HTERT RPE-1 (cell line): ENCODE results near the gene MED19.
"Not testable (repeated sequence)": the region's sequence is repeated elsewhere in the genome, so short reads cannot be mapped to it uniquely, and the experiment has no call there.

ENCODE experiments used
- in situ Hi-C: fragments of 300-500 bp; cut with MboI; formaldehyde crosslinking; loops from 4 replicates; pipeline ENCODE4 v1.14.3; 2020; ENCODE audit warnings: low sequenced_read_pairs

MED19 gene, protein sequence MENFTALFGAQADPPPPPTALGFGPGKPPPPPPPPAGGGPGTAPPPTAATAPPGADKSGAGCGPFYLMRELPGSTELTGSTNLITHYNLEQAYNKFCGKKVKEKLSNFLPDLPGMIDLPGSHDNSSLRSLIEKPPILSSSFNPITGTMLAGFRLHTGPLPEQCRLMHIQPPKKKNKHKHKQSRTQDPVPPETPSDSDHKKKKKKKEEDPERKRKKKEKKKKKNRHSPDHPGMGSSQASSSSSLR

DNA sequence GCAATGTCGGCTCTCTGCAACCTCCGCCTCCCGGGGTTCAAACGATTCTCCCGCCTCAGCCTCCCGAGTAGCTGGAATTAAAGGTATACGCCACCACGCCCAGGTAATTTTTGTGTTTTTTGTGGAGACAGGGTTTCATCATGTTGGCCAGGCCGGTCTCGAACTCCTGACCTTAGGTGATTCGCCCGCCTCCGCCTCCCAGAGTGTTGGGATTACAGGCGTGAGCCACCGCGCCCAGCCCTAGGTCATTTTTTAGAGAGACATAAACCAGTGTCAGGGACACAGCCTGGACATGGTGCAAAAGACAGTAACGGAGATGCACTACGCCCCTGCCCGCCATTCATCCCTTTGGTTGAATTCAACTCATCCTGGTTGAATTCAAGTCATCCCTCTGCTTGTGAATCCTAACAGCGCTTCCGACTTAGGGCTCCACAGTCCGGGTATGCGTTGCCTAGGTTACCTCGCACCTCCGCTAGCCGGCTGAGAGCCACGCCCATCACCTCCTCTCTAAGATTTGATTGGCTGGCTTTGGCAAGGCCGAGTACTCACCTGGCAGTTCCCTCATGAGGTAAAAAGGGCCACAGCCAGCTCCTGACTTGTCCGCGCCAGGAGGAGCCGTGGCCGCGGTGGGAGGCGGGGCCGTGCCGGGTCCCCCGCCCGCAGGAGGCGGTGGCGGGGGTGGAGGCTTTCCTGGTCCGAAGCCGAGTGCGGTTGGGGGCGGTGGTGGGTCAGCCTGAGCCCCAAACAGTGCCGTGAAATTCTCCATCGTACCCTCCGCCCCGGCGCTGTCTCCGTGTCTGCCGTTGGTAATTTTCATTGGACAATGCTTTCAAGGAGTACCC, at the start of gene MED19:
Gene MED19, minus strand, starts transcription at position 802 of the 842 bp plus-strand sequence. Its CDS starts 36 bp downstream, at position 766.
- in situ Hi-C loops = no loop called here

DNA sequence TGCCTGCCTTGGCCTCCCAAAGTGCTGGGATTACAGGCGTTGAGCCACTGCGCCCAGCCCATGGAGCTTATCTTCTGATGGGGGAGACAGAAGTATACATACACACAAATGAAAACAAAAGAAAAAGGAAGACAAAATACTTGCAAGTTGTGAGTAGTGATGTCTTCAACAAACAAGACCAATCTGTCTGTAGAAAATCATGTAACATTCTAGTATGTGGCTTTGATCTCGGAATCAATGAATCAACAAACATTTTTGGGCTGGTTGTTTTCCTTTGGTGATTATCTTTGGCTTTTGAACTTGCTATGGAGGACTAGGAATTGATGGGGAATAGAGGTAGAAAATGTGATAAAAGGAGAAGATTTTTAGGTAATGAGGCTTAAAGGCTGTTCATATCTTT, 46.2 kb upstream of the MED19 start:
- in situ Hi-C loops = no loop called here

DNA sequence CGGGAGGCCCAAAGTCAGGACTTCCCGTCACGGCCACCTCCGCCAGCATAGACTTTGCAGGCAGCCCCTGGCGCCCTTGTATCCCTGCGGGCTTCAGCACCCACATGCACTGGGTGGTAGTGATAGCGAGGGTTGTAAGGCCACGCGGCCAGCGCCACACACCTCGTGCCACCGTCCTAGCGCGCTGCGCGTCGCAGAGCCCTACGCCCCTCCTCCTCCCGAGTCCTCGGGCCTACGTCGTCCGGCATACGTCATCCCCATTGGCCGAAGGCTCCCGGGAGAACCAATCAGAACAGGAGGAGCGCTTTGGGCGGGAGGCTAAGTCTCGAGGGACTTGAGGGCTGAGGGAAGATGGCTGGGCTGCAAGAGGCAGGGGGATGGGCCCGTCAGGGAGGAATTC, 40.9 kb upstream of the MED19 start:
- in situ Hi-C loops = no loop called here

DNA sequence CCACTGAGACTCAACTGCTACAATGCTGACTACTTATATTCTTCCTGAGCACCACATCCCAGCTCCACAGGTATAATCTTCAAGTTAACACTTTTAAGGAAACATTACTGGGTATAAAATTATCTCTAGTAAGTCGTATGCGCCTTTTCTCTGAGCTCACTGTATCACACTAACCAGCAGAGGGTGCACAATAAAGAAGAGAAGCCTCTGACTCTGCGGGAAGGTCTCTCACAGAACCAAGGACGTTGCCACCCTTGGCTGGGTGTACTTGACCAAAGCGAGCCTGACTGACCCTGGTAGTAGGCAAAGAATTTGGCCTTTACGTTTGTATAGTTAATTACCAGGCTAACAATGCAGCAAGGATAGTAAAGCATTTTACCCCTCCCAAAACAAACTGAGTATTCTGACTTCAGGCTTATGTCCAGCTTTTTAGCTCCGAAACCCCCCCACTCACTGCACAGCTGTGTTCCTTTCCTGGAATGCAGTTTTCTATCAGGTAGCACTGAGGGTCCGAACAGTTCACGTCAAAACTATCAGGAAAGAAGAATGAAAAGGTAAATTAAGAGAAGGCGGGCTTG, 39.8 kb upstream of the MED19 start, which contains the start of gene BTBD18:
Gene BTBD18, minus strand, starts transcription at position 144 of the 578 bp plus-strand sequence. CDS start 631 bp downstream, outside the sequence.
- in situ Hi-C loops = no loop called here

DNA sequence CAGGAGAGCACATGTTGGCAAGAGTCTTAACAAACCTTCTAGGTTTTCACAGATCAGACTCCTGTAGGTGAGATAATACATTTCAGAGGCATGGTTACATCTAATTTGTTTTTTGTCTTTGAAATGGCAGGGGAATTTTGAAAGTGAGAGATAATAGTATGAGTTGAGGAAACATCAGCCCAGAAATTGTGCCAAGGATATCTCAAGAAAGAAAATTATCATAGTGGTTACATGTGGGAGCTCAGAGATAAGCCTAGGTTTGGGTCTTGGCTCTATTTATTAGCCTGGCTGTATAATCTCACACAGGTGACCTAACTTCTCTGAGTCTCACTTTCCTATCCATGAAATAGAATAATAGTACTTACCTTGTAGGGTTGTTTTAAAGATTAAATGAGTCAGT, 39.2 kb upstream of the MED19 start:
- in situ Hi-C loops = no loop called here

DNA sequence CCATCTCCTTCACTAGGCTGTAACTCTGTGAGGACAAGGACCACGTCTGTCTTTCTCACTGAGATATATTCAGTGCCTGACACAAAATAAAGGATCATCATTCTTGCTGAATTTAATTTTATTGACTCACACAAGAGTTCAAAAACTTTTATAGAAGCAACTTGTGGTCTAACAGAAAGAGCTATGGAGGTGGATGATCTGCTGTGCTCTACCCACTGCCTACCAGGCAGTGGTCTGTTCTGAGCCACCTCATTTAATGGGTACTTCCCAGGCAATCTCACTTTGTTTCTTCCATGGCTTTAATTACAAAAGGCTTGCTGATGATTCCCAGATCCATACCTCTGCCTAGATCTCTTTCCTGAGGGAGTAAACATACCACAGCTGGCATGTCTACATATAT, 34.9 kb upstream of the MED19 start:
- in situ Hi-C loops = no loop called here

DNA sequence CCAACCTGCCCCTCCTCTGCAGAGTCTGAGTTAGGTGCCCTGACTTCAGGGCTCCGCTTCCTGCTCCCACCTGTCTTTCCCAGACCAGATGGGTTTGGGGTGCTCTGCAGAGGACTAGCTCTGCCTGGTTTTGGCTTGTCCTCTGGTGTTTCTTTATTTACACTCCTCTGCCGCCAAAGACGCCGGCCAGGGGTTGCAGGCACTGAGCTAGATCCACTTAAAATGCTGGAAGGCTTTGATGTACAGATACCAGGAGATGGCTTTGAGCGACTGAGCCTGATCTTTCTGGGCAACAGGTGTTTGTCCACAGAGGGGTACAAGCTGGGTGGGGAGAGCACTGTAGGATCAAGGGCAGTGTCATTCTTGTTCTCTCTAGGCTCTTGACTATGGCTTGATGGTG, 33.2 kb upstream of the MED19 start:
- in situ Hi-C loops = no loop called here

DNA sequence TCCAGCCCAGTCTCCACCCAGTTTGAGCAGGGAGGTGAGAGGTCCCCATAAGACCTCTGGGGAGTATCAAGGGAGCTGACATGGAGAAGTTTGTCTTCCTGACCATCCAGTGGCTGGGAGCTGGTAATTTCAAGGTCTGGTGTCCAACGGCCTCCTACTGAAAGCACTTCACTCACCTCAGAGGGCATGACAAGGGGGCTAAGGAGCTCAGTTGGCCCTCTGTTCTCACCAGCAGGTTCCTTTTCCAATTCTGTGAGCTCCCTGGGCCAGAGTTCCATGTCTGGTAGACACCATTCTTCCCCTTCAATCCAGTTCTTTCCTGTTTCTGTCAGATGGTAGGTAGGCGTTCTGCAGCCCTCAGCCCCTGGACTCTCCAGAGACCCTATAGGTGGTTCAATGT, 32.3 kb upstream of the MED19 start:
- in situ Hi-C loops = no loop called here

DNA sequence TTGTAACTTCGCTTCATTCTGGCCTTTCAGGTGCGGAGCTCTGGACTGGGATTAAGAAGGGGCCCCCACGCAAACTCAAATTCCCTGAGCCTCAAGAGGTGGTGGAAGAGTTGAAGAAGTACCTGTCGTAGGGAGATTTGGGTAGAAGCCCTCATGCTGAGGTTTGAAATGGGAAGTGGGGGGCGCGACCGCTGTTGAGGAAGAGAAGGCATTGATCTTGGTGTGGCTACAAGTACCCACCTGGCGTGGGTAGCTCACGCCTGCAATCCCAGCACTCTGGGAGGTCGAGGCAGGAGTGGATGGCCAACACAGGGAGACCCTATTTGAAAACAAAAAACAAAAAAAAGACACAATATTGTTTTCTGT, 30.1 kb upstream of the MED19 start:
- in situ Hi-C loops = no loop called here

DNA sequence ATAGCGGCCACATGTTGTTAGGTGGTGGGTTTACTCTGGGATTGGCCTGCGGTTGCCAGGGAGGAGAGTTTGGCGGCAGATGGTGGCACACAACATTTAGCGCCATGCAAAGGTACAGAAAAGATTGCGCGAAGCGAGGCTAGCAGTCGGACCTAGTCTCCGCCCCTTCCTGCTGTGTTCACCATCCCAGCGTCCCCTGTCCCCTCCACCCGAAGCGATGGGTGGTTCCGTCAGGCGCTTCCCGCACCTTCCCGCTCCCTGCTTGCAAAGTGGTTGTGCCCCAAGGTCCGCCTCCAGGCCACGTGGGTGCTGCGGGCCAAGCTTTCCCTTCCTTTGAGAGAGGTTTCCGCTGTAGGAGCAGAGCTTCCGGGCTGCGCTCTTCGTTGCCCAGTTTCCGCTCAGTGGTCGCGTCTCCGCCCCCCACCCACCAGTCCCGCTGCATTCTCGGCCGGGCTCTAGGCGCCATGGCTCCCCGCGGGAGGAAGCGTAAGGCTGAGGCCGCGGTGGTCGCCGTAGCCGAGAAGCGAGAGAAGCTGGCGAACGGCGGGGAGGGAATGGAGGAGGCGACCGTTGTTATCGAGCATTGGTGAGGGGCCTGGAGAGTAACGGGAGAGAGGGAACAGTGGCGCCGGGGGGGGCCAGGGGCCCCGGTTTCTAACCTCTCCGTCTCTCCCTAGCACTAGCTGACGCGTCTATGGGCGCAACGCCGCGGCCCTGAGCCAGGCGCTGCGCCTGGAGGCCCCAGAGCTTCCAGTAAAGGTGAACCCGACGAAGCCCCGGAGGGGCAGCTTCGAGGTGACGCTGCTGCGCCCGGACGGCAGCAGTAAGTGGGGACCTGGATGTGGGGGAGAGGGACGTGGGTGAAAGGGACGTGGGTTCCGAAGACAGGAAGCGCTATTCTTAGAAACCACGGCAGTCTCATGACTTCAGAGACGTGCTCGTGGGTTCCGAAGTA, 29.4 kb upstream of the MED19 start, which contains the start of gene SELENOH:
Gene SELENOH, plus strand, starts transcription at position 360 of the 955 bp plus-strand sequence. Its CDS starts 105 bp downstream, at position 465.
- in situ Hi-C loops = no loop called here

DNA sequence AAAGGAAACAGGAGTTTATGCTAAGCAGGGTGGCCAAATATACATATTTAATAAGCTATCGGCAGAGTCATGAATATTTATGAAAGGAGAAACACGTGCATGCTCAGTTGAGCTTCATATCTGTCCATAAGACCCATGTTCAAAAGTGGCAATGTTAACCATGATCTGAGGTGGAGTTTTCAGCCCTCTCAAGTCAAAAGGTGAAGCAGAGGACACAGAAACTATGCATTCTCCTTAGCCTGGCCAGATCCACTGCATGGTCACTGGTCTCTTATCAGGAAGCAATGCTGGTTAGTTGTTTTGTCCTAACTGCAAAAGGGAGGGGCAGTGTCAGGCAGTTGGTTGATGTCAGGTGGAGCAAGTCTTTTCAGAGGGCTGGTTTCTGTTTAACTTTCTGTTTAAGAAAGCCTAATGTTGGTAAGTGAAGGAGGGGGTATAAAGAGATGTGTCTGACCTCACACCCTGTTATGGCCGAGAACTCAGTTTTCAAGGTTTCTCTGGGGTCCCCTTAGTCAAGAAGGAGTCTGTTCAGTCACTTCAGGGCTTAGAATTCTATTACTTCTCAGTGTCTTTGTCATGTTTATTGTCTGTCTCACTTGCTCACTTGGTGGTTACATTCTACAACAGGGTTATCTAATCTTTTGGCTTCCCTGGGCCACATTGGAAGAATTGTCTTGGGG, 23.7 kb upstream of the MED19 start:
- in situ Hi-C loops = no loop called here

DNA sequence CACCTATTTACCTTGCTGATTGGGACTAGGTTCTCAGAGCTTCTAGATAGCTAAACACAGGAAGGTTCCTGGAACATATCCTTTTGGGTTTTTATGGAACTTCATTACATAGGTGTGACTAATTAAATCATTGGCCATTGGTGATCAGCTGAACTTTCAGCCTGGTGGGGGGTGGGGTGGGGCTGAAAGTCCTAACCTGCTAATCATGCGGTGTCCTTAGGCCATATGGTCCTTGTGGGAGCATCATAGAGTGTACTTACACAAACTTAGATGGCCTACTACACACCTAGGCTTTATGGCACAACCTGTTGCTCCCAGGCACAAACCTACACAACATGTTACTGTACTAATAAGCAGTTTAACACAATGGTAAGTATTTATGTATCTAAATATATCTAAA, 20.6 kb upstream of the MED19 start:
- in situ Hi-C loops = no loop called here

DNA sequence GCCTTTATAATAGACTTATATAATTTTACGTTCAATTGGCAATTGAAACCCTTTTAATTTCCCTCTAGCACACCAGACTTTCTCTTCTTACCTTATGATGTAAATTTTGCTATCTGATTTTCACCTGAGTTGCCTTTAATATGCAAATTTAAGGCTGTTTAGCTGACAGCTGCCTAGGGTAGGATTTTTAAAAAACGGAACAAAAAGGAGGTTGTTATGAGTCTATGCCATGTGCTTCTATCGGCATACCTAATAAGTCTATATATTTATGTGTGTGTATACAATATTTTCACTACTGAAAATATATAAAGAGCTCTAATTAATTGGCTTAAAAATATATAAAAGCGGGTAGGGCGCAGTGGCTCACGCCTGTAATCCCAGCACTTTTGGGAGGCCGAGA, 17.5 kb upstream of the MED19 start:
- in situ Hi-C loops = no loop called here

DNA sequence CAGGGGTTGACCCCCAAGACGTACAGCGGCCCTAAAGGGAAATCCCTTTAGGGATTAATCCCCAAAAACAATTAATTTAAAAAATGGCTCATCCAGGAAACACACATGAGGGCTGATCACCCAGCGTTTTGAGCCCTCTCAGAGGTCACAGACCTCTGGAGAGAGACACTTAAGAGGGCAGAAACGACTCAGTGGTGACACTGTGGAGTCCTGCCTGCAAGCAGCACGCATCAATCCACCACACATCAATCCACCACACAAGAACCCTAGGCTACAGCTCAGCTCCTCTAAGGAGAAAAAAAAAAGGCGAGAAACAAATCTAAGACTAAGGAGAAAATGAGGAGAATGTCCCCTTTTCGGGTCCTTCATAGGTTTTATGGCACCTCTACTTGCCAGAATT, 16.8 kb upstream of the MED19 start:
- in situ Hi-C loops = no loop called here

DNA sequence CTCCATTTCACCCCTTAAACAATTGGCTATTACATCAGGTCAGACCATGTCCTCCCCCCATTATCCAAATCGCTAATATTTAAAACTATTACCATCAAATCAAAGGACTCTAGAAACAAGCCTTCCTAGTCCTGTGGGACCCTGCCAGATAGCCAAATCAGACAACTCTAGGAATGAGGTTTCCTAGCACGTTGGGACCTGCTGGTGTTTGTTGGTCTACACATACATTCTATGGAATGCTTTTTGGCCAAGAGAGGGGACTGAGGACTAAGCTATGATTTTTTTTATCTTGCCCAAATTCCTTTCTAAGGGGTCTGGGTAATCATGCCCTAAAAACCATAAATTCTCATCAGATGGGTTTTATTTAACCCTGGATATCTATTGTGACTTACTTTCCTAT, 15.2 kb upstream of the MED19 start:
- in situ Hi-C loops = no loop called here

DNA sequence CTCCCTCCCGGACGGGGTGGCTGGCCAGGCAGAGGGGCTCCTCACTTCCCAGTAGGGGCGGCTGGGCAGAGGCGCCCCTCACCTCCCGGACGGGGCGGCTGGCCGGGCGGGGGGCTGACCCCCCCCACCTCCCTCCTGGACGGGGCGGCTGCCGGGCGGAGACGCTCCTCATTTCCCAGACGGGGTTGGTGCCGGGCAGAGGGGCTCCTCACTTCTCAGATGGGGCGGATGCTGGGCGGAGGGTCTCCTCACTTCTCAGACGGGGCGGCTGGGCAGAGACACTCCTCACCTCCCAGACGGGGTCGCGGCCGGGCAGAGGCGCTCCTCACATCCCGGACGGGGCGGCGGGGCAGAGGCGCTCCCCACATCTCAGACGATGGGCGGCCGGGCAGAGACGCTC, 4.7 kb upstream of the MED19 start:
- in situ Hi-C loops = not testable (repeated sequence)

DNA sequence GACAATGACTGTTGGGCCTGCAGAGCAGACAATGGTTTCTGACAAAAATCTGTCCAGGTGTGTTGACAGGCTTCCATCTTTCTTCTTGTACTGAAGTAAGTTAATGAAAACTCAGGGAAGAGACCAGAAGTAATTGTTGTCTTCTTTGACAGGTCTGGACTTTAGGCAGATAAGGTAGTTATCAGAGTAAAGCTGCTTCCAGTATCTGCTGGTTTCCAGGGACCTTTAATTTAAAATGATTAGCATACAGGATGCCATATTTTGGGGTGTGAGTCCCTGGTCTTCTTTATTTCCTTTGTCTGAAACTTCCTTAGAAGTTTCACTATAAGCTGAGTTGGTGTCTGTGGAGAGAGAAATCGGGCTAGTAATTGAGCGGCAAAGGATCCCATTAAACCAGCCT, 1.8 kb upstream of the MED19 start:
- in situ Hi-C loops = no loop called here

DNA sequence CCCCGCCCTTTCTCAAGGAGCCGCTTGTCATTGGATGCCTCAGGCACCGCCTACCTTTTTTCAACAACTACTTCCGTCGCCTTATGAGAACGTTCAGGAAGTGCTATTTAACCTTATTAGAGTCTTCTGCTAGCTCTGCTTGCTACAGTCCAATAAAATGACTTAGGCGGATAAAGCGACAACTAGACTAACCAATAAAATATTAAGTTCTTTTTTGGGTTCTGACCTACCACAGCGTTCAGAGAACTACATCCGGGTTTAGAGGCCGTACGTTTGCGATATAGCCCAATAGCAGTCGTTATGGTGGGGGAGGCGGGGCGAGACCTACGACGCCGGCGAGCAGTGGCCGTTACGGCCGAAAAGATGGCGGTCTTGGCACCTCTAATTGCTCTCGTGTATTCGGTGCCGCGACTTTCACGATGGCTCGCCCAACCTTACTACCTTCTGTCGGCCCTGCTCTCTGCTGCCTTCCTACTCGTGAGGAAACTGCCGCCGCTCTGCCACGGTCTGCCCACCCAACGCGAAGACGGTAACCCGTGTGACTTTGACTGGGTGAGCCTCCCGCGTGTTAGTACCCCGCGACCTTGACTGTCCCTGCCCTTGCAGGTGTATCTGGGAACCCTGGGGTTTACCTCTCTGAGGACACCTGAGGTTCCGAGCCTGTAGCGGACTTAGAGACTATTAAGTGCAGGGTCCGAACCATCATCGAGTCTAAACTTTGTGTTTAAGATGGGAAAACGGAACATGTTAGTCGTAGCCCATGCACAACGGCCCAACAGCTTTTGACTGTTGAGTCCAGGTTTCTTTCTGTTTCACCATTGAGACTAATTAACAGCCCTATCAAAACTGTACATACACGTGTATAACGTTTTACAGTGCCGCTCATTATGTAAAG, 488 bp upstream of the MED19 start, which contains the start of gene TMX2:
Gene TMX2, plus strand, starts transcription at position 338 of the 895 bp plus-strand sequence. Its CDS starts 26 bp downstream, at position 364.
- in situ Hi-C loops = no loop called here

DNA sequence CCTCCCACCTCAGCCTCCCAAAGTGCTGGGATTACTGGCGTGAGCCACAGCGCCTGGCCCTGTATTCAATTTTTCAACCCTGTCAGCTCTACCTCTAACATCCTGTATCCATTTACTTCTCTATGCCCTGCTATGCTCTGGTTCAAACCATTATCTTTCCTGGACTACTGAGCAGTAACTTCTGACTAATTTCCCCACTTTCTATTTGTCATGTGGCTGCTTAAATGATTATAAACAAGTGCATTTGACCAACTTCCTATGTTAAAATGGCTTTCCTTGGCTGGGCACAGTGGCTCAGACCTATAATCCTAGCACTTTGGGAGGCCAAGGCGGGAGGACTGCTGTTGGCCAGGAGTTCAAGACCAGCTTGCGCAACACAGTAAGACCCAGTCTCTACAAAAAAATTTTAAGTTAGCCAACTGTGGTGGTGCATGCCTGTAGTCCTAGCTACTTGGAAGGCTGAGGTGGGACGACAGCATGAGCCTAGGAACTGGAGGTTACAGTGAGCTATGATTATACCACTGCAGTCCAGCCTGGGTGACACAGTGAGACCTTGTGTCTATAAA, 2.1 kb downstream of the MED19 start:
- in situ Hi-C loops = no loop called here
